Uterus (tissue), 2 donors: ENCODE results near the gene NAAA.

ENCODE experiments used
- CTCF ChIP-seq, 4 experiments: fragments of 200-600 bp in 2 of 4; fragments of 450-650 bp in 2 of 4; sonication (generic) in 2 of 4; IDR thresholded peaks; one replicate each; pipeline ENCODE4 v1.5.1; 2016 to 2019; ENCODE audit warnings: antibody characterized with exemption in 4 of 4, mild to moderate bottlenecking in 2 of 4, moderate library complexity in 1 of 4
- POLR2A ChIP-seq, 2 donors: fragments of 450-650 bp; IDR thresholded peaks; one replicate each; pipeline ENCODE4 v1.6.1; 2016; ENCODE audit warnings: antibody characterized with exemption in 2 of 2, mild to moderate bottlenecking in 1 of 2, moderate library complexity in 1 of 2

DNA sequence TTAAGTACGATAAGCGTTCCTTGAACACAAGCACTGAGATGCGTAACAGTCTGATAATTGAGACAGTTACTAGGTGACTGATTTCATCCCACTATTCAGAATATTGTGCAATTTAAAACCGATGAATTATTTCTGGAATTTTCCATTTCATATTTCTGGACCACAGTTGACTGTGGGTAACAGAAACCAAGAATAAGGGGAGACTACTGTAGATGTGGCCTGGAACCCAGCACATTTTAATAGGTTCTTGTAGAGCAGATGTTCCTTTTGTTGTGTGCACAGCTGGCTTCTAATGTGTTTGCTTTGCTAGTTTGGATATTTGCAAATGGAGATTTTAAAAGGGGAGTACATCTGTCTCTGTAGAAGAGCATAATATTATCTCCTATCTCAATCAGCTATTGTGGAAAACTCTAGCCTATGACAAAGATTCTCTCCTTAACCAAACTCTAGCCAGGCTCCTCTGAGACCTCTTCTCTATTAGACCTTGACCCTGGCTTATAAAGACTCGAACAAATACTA is 16.4 kb downstream of the NAAA start:
- TF ChIP-seq CTCF (IDR thresholded peaks at IDR 0.05) = no peak
- TF ChIP-seq POLR2A (IDR thresholded peaks at IDR 0.05) = no peak
